ENCODE results near the gene PRRT1. TPM values are rescaled to one million over a fixed set of nuclear protein-coding genes. Genes with fewer than 3 reads are reported as not detected.

The PRRT1 gene
- total and polyA plus RNA-seq, 2 experiments from 2014 or later, result 1.2 to 2.1 TPM

- no peaks in the 10 kb centered on the region for H3K9me2 ChIP-seq (ENCODE audit: insufficient read depth)
- H3F3A ChIP-seq (ENCODE audit: insufficient read depth), result no peaks in the 10 kb centered on the region; the same call in 1 of the 2 replicates
- no peak overlapping the region for H3K27ac ChIP-seq
- DNase-seq, result no peak
- H4K20me1 ChIP-seq (ENCODE audit: insufficient read depth), result no peaks in the 10 kb centered on the region
- H3K4me2 ChIP-seq (ENCODE audit: unreplicated experiment), result no peak overlapping the region
- peaks cover 47% of the 10 kb centered on the region for H3K79me2 ChIP-seq (ENCODE audit: insufficient read depth)
- TF ChIP-seq EZH2 (IDR thresholded peaks at IDR 0.05; ENCODE audit: insufficient read depth, poor library complexity, severe bottlenecking) (no peak), EZH2phosphoT487 (IDR thresholded peaks at IDR 0.05; ENCODE audit: insufficient read depth, low read depth) (no peak)
- no peak overlapping the region for H3K9ac ChIP-seq
- in situ Hi-C loops (cut with MboI), result no loop called here
- peaks cover 6% of the 10 kb centered on the region; the same call in 1 of the 2 replicates for H3K36me3 ChIP-seq (ENCODE audit: low read depth)
- no peak overlapping the region for H3K4me3 ChIP-seq
- no peak overlapping the region for H2AFZ ChIP-seq
- peaks cover 17% of the 10 kb centered on the region for H3K4me1 ChIP-seq (ENCODE audit: insufficient read depth)
- no peaks in the 10 kb centered on the region for H3K27me3 ChIP-seq (replicated peaks; ENCODE audit: insufficient read depth)
- H3K9me3 ChIP-seq (ENCODE audit: low read depth), result no peaks in the 10 kb centered on the region
- WGBS, 2 experiments (ENCODE audit: low coverage in 1 of 2, low lambda C conversion rate in 2 of 2, missing lambda C conversion rate in 2 of 2), result 81 to 87% methylated on average over 11 of the region's 11 CpGs
Measured at GRCh38 chr6:32170294-32170693, 18.6 kb upstream of the PRRT1 start.

- no peak overlapping the region for H3K4me3 ChIP-seq
- H3K9me3 ChIP-seq (ENCODE audit: low read depth), result no peaks in the 10 kb centered on the region
- H3K36me3 ChIP-seq (ENCODE audit: low read depth), result peaks cover 6% of the 10 kb centered on the region; the same call in 1 of the 2 replicates
- TF ChIP-seq EZH2phosphoT487 (IDR thresholded peaks at IDR 0.05; ENCODE audit: insufficient read depth, low read depth) (no peak), EZH2 (IDR thresholded peaks at IDR 0.05; ENCODE audit: insufficient read depth, poor library complexity, severe bottlenecking) (no peak)
- H3F3A ChIP-seq (ENCODE audit: insufficient read depth), result no peaks in the 10 kb centered on the region; the same call in 1 of the 2 replicates
- no peaks in the 10 kb centered on the region for H3K9me2 ChIP-seq (ENCODE audit: insufficient read depth)
- in situ Hi-C loops (cut with MboI), result no loop called here
- H3K9ac ChIP-seq, result no peak overlapping the region
- H3K4me2 ChIP-seq (ENCODE audit: unreplicated experiment), result no peak overlapping the region
- H2AFZ ChIP-seq, result no peak overlapping the region
- WGBS, 2 experiments (ENCODE audit: low coverage in 1 of 2, low lambda C conversion rate in 2 of 2, missing lambda C conversion rate in 2 of 2), result 49 to 56% methylated on average over 10 to 11 of the region's 11 CpGs
- H3K27me3 ChIP-seq (replicated peaks; ENCODE audit: insufficient read depth), result no peaks in the 10 kb centered on the region
- no peak overlapping the region for H3K27ac ChIP-seq
- peaks cover 34% of the 10 kb centered on the region for H3K79me2 ChIP-seq (ENCODE audit: insufficient read depth)
- peak; percentile 40 for DNase-seq
- no peaks in the 10 kb centered on the region for H4K20me1 ChIP-seq (ENCODE audit: insufficient read depth)
- peaks cover 8% of the 10 kb centered on the region; the same call in 1 of the 2 replicates for H3K4me1 ChIP-seq (ENCODE audit: insufficient read depth)
Measured at GRCh38 chr6:32168807-32169591, 17.3 kb upstream of the PRRT1 start.

- no peak overlapping the region for H3K4me2 ChIP-seq (ENCODE audit: unreplicated experiment)
- no peak overlapping the region for H3K27ac ChIP-seq
- no peaks in the 10 kb centered on the region for H4K20me1 ChIP-seq (ENCODE audit: insufficient read depth)
- no peak overlapping the region for H2AFZ ChIP-seq
- 45 to 59% methylated on average over 2 of the region's 2 CpGs for WGBS, 2 experiments (ENCODE audit: low coverage in 1 of 2, low lambda C conversion rate in 2 of 2, missing lambda C conversion rate in 2 of 2)
- in situ Hi-C loops (cut with MboI), result no loop called here
- no peaks in the 10 kb centered on the region for H3K27me3 ChIP-seq (replicated peaks; ENCODE audit: insufficient read depth)
- no peaks in the 10 kb centered on the region; the same call in 1 of the 2 replicates for H3F3A ChIP-seq (ENCODE audit: insufficient read depth)
- peaks cover 27% of the 10 kb centered on the region for H3K79me2 ChIP-seq (ENCODE audit: insufficient read depth)
- no peak overlapping the region for H3K4me3 ChIP-seq
- DNase-seq, result no peak
- H3K9me3 ChIP-seq (ENCODE audit: low read depth), result no peaks in the 10 kb centered on the region
- H3K9ac ChIP-seq, result no peak overlapping the region
- peaks cover 8% of the 10 kb centered on the region; the same call in 1 of the 2 replicates for H3K4me1 ChIP-seq (ENCODE audit: insufficient read depth)
- peaks cover 6% of the 10 kb centered on the region; the same call in 1 of the 2 replicates for H3K36me3 ChIP-seq (ENCODE audit: low read depth)
- no peak for TF ChIP-seq EZH2phosphoT487 (IDR thresholded peaks at IDR 0.05; ENCODE audit: insufficient read depth, low read depth)
- no peak for TF ChIP-seq EZH2 (IDR thresholded peaks at IDR 0.05; ENCODE audit: insufficient read depth, poor library complexity, severe bottlenecking)
- no peaks in the 10 kb centered on the region for H3K9me2 ChIP-seq (ENCODE audit: insufficient read depth)
Measured at GRCh38 chr6:32168350-32168749, 16.6 kb upstream of the PRRT1 start.

GRCh38 chr6:32167761-32168262 lies 16.1 kb upstream of the PRRT1 start:
- WGBS, 2 experiments (ENCODE audit: low coverage in 1 of 2, low lambda C conversion rate in 2 of 2, missing lambda C conversion rate in 2 of 2), result 78 to 83% methylated on average over 6 of the region's 6 CpGs
- Histone ChIP-seq H3K4me2 (ENCODE audit: unreplicated experiment) (no peak overlapping the region), H4K20me1 (ENCODE audit: insufficient read depth) (no peaks in the 10 kb centered on the region), H3F3A (ENCODE audit: insufficient read depth) (no peaks in the 10 kb centered on the region; the same call in 1 of the 2 replicates), H3K9ac (no peak overlapping the region), H3K27me3 (replicated peaks; ENCODE audit: insufficient read depth) (no peaks in the 10 kb centered on the region), H3K27ac (no peak overlapping the region), H3K4me1 (ENCODE audit: insufficient read depth) (peaks cover 8% of the 10 kb centered on the region; the same call in 1 of the 2 replicates), H3K4me3 (no peak overlapping the region), H3K79me2 (ENCODE audit: insufficient read depth) (peaks cover 22% of the 10 kb centered on the region), H3K9me3 (ENCODE audit: low read depth) (no peaks in the 10 kb centered on the region), H2AFZ (no peak overlapping the region), H3K36me3 (ENCODE audit: low read depth) (peaks cover 6% of the 10 kb centered on the region; the same call in 1 of the 2 replicates), H3K9me2 (ENCODE audit: insufficient read depth) (no peaks in the 10 kb centered on the region)
- no peak for DNase-seq
- in situ Hi-C loops (cut with MboI), result no loop called here
- TF ChIP-seq EZH2phosphoT487 (IDR thresholded peaks at IDR 0.05; ENCODE audit: insufficient read depth, low read depth) (no peak), EZH2 (IDR thresholded peaks at IDR 0.05; ENCODE audit: insufficient read depth, poor library complexity, severe bottlenecking) (no peak)
